ENCODE measurements around the gene ELOF1.

The ELOF1 gene

DNA sequence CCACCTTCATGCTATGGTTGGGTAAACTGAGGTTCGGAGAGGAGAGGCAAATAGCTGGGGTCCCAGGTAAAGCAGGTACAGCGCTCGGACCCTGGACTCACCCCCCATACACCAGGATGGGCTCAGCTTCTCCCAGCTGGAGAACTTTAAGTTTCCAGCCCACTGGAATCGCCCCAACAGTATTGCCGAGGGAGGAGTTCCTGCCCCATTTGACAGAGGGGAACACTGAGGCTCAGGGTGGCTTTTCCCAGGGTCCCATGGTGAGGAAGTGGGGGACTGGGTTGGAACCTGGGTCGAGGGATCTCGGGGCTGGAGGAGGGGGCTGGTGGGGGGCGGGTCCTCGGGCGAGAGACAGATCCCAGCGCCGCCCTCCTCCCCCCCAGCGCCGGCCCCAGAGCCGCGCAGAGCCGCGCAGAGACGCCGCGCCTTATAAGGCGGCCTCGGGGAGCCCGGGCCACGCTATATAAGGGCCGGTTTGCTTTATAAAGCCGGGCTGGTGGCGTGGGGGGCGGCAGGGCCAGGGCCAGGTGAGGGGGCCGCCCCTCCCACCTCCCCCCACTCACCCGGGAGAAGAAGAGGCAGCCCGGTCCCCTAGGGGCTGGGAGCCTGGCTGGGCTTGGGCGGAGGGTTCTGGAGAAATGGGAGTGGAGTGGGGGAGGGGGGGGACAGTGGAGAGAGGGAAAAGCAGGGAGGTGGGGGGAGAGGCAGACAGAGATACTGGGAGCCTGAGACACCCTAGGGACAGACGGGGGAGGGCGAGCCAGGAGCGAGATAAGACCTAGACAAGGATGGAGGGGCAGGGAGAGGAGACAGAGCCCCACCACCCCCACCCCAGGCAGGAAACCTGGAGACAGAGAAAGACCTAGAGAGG is 19.3 kb downstream of the ELOF1 start:
- DNase-seq (ENCODE audit: low spot score): no peak
- TF ChIP-seq, protein P1, sequence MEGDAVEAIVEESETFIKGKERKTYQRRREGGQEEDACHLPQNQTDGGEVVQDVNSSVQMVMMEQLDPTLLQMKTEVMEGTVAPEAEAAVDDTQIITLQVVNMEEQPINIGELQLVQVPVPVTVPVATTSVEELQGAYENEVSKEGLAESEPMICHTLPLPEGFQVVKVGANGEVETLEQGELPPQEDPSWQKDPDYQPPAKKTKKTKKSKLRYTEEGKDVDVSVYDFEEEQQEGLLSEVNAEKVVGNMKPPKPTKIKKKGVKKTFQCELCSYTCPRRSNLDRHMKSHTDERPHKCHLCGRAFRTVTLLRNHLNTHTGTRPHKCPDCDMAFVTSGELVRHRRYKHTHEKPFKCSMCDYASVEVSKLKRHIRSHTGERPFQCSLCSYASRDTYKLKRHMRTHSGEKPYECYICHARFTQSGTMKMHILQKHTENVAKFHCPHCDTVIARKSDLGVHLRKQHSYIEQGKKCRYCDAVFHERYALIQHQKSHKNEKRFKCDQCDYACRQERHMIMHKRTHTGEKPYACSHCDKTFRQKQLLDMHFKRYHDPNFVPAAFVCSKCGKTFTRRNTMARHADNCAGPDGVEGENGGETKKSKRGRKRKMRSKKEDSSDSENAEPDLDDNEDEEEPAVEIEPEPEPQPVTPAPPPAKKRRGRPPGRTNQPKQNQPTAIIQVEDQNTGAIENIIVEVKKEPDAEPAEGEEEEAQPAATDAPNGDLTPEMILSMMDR (IDR thresholded peaks at IDR 0.05; ENCODE audit: extremely low read depth, missing control alignments): no peak

DNA sequence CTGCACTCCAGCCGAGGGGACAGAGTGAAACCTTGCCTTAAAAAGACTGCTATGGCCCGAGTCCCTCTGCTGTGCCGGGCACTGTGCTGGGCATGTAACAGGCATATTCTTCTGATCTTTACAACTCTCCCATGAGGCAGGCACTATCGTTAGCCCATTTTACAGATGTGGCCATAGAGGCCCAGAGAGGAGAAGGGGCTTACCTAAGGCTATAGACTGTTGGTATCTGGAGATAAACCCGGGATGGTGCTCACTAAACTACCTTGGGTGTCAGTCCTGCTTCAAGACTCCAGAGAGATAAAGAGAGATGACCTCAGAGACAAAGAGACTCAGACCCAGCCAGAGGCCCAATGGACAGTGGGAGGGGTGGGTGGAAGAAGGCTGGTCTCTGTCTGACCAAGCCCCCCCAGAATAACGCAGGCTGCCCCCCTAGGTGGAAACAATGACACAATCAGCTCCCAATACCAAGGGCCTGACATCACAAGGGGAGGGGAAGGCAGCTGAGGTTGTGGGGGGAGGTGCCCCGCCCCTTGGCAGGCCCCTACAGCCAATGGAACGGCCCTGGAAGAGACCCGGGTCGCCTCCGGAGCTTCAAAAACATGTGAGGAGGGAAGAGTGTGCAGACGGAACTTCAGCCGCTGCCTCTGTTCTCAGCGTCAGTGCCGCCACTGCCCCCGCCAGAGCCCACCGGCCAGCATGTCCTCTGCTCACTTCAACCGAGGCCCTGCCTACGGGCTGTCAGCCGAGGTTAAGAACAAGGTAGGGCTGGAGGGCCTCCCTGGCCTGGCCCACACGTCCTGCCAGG is 20.6 kb downstream of the ELOF1 start, which contains the start of gene CNN1:
Gene CNN1 (plus strand): TSS at position 620 of the 805 bp plus-strand sequence. CDS start 77 bp downstream, at position 697.
- no peak for DNase-seq (ENCODE audit: low spot score)
- TF ChIP-seq, protein P1 (IDR thresholded peaks at IDR 0.05; ENCODE audit: extremely low read depth, missing control alignments): no peak

DNA sequence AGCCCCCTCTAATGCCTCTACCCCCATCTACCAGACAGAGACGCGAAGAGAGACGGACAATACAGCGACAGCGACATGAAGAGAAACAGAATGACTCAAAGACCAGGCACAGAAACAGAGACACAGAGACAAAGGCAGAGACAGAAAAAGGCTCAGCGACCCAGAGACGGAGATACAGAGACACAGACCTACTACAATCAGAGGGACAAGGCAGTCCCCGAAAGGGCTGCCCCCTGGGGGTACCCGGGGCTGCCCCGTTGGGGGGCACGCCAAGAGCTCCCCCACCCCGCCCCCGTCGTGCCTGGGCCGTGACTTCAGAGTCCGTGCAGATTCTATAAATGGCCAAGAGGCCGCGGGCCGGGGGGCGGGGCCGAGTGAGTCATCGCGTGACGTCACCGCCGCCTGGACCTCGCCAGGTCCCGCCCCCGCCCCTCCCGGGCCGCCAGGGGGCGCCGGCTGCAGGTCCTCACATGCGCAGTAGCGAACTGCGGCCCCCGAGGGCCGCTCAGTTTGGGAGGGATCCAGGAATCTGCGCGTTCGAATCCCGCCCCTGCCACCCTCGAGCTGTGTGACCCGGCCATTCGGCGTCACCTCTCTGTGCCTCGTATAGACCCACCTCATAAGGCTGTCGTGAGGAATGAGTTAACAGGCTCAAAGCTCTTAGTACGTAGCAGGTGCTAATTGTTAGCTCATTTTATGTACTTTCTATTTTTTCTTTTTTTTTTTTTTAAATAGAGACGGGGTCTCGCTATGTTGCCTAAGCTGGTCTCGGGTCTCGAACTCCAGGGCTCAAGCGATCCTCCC is 23.0 kb downstream of the ELOF1 start:
- DNase-seq (ENCODE audit: low spot score): peak; percentile 98
- TF ChIP-seq, protein P1 (IDR thresholded peaks at IDR 0.05; ENCODE audit: extremely low read depth, missing control alignments): peak; percentile 88

DNA sequence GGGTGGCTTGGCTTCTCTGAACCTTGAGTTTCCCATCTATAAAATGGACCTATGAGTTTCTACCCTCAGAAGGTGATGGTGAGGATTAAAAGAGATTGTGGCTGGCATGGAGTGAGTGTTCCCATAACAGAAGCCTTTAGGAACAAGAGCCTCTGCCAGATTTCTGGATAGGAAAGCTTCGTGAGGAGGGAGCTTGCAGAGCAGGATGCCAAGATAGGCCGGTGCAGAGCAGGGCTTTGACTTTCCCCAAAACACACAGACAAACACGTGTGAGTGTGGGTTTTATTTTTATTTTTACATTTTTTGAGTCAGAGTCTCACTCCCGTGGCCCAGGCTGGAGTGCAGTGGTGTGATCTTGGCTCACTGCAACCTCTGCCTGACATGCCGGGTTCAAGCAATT is 24.1 kb downstream of the ELOF1 start:
- TF ChIP-seq, protein P1 (IDR thresholded peaks at IDR 0.05; ENCODE audit: extremely low read depth, missing control alignments): no peak
- DNase-seq (ENCODE audit: low spot score): no peak

DNA sequence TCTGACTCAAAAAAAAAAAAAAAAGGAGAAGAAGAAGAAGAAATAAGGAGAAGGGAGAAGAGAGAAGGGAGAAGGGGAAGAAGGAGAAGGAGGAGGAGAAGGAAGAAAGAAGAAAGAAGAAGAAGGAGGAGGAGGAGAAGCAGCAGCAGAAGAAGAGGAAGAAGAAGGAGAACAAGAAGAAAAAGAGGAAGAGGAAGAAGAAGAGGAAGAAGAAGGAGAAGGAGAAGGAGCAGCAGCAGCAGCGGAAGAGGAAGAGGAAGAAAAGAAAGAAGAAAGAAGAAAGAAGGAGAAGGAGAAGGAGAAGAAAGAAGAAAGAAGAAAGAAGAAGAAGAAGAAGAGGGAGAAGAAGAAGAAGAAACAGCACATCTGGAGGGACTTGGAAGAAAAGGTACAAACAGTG is 24.5 kb downstream of the ELOF1 start:
- DNase-seq (ENCODE audit: low spot score): no peak

DNA sequence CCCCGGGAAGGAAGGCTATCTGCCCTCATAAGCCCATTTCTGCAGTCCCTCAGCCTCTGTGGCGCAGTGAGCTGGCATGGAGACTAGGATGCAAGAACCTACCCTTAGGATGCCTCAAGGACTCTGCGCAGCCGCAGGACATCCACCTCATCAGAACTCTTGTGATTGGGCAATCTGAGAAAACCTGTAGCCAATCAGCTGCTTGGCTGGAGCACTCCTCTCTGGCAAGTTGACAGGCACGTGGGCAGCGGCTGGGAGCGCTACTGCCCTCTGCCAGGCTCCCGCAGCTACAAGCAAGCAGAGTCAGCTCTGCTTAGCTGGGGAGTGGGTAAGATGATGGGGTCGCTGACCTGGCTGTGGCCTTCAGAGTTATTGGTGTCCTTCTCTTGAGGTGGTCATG is 28.6 kb downstream of the ELOF1 start:
- TF ChIP-seq, protein P1 (IDR thresholded peaks at IDR 0.05; ENCODE audit: extremely low read depth, missing control alignments): no peak
- no peak for DNase-seq (ENCODE audit: low spot score)

More for the DNA sequence above, 24.5 kb downstream of the ELOF1 start:
- TF ChIP-seq, protein P1 (IDR thresholded peaks at IDR 0.05; ENCODE audit: extremely low read depth, missing control alignments): no peak

Measured in GM20000 (cell line).